Left renal cortex interstitium (tissue), 4 donors: ENCODE results near the gene DYNC2I2. TPM values are rescaled to one million over a fixed set of nuclear protein-coding genes. Genes with fewer than 3 reads are reported as not detected.
"Not testable (repeated sequence)": the region's sequence is repeated elsewhere in the genome, so short reads cannot be mapped to it uniquely, and the experiment has no call there.

Source experiments
- DNase-seq, 4 donors: peaks; one replicate each; pipeline ENCODE4 v3.0.0-alpha.2; 2013; ENCODE audit warnings: low read depth in 4 of 4, low spot score in 2 of 4, missing footprints in 1 of 4
- polyA plus RNA-seq, 4 donors: library from polyadenylated mRNA; unstranded; fragments of 120-200 nt; gene quantifications; one replicate each; pipeline ENCODE4 v1.2.1, GENCODE V29; 2013; ENCODE audit not compliant: insufficient read length in 4 of 4

The DYNC2I2 gene
- polyA plus RNA-seq, 4 donors, result 55.5 to 95.5 (median 78.0) TPM

GRCh38 chr9:128619779-128620178 lies 36.9 kb downstream of the DYNC2I2 start:
- DNase-seq, result no peak

GRCh38 chr9:128619127-128619526 lies 37.5 kb downstream of the DYNC2I2 start:
- DNase-seq, result no peak

- DNase-seq, result no peak
These were observed 38.7 kb downstream of the DYNC2I2 start for GRCh38 chr9:128617943-128618342.

GRCh38 chr9:128615571-128615970 lies 41.1 kb downstream of the DYNC2I2 start:
- no peak for DNase-seq

- no peak for DNase-seq
These were observed 41.9 kb downstream of the DYNC2I2 start for GRCh38 chr9:128614728-128615127.

- no peak for DNase-seq
These were observed 44.9 kb downstream of the DYNC2I2 start for GRCh38 chr9:128611600-128612394.

GRCh38 chr9:128610897-128611296 lies 45.8 kb downstream of the DYNC2I2 start:
- no peak for DNase-seq

GRCh38 chr9:128607642-128608350 lies 48.9 kb downstream of the DYNC2I2 start:
- DNase-seq, result no peak

GRCh38 chr9:128603697-128604096 lies 53.0 kb downstream of the DYNC2I2 start:
- DNase-seq, result no peak

GRCh38 chr9:128600099-128600498 lies 56.5 kb downstream of the DYNC2I2 start:
- no peak for DNase-seq

- DNase-seq, result no peak
These were observed 61.2 kb downstream of the DYNC2I2 start for GRCh38 chr9:128595471-128595870.

- DNase-seq, result no peak
These were observed 62.8 kb downstream of the DYNC2I2 start for GRCh38 chr9:128593856-128594255.

- no peak for DNase-seq
These were observed 63.6 kb downstream of the DYNC2I2 start for GRCh38 chr9:128593039-128593438.

- DNase-seq, result no peak
These were observed 67.9 kb downstream of the DYNC2I2 start for GRCh38 chr9:128588581-128589233.

- DNase-seq, result no peak
These were observed 69.2 kb downstream of the DYNC2I2 start for GRCh38 chr9:128587453-128587852.

- DNase-seq, result not testable (repeated sequence)
These were observed 69.7 kb downstream of the DYNC2I2 start for GRCh38 chr9:128586934-128587333.

- not testable (repeated sequence) for DNase-seq
These were observed 71.5 kb downstream of the DYNC2I2 start for GRCh38 chr9:128585155-128585554.
